HG03439 (cell line): ENCODE results near the gene GIPC2.
"Not testable (repeated sequence)": the region's sequence is repeated elsewhere in the genome, so short reads cannot be mapped to it uniquely, and the experiment has no call there.

Experiments used
- ATAC-seq: cut with Tn5 transposase; IDR thresholded peaks from one replicate; pipeline ENCODE4 v1.9.1; 2021; ENCODE audit warnings: mild to moderate bottlenecking, moderate library complexity; ENCODE audit not compliant: unreplicated experiment

The GIPC2 gene

GRCh38 chr1:78036450-78036849 lies 9.3 kb upstream of the GIPC2 start:
- ATAC-seq, result no peak

- ATAC-seq, result no peak
These were observed 7.7 kb upstream of the GIPC2 start for GRCh38 chr1:78038071-78038470.

DNA sequence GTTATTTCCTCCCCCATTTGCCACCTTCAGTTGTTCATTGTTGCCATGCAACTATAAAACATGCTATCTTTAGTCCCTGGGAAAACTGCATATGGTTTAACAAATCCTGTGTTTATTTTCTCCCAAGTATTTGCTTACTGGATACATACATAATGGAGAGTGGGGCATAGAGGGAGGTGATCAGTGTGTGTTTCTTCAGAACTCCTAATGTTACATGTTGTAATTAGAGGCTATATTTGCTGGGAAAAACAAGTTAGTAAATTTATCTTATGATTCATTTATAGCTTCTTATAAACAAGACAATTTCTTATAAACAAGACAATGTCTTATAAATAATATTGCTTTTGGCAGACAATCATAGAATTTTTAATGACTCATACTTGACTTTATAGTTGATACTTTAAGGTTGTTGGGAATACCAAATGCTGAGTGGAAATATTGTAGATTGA lies 7.3 kb upstream of the GIPC2 start:
- ATAC-seq, result no peak

GRCh38 chr1:78040484-78041089 lies 5.2 kb upstream of the GIPC2 start:
- ATAC-seq, result no peak

DNA sequence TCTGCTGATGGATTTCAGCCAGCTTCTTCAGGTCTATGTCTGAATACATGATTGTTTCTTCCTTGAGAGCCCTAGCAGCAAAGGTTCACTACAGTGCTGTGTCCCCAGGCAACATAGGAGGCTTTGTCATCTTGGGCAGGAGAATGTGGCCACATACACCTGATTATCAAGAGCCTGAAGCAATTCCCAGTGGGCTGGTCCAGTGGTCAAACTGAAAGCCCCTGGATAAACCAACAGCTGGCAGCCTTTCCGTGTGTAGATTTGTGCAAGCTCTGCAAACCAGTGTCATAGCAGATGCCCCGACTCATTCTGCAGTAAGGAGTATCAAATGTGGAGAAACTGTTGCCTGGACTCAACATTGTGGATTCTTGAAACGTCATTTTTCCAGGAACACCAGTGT lies 2.3 kb upstream of the GIPC2 start:
- no peak for ATAC-seq

DNA sequence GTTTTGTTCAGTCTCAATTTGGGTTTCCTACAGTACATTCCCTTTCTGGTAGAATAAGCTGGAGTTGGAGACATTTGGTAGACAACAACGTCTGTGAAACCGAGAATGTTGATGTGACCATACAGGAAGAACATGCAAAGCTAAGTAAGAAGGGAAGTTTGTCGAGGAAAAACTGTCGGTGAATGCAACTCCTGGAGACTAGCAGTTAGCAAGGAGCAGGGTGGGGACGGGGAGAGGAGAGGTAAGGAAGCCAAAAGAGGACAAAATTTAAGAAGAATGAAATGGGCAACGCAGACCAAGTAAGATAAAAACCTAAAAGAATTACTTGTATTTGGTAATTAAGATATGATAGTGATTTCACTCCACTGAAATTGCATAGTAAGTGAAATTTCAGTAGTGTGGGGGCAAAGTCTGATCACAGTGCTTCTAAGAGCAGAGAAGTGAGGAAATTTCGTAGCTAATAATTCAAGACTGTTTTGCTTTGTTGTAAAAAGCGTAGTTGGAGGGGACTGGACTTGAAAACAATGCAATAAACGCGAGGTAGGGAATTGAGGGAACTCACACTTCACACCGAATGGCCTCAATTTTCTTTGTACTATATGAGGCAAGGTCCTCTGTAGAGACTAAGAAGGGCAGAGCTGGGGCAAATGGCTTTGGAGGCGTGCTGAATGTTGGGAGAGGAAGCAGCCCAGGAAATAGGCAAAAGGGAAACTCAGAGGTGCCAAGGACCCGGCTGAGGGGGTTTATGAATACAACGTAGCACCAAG lies 787 bp upstream of the GIPC2 start:
- ATAC-seq, result no peak

DNA sequence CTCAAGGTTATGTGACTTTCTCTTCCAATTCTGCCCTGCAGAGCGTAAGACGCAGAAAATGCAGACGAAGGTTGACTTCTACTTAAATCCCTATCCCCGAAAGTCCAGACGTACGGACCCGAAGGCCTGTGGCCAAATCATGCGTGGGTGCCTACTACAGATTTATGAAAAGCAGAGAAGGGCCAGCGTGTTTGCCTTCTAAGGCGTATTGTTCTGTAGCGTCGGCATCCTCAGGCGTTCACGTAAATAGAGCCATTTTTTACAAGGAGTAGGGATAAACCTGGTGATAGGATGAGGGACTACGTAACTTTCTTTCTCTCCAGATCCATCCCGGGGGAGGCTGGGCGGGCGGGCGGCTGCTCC lies 222 bp upstream of the GIPC2 start:
- ATAC-seq, result no peak

DNA sequence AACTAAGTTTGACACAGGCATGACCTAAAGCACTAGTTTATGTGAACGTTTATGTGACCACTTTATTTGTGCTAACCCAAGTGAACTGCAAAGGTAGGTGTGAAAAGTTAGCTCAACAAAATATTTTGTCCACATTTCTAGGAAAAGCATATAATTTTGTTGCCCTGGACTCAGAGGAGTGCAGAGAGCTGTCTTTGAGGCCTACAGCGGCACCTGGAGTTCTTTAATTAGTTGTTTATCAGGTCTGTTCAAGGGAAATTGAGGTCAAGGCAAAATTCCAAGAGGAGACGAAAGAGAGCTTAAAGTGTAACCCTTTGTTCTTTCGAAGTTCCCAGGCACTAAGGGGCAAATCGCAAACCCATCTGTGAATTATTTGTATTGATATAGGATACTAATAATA lies 1.3 kb downstream of the GIPC2 start:
- no peak for ATAC-seq

DNA sequence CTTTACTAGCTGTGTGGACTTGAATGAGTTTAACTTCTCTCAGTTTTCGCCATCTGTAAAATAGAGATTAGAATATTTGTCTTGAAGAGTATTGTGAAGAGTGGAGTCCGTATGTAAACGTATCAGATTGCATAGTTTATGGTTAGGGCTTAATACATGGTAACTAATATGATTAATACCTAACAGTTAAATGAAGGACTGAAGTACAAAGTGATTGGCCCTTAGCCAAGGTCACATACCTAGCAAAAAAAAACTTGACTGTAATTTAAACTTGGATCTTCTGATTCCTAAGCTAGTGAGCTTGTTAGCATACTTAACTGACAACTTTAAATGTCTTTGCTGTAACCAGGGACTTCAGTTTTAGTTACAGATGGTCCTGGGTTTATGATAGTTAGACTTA lies 1.9 kb downstream of the GIPC2 start:
- no peak for ATAC-seq

- ATAC-seq, result no peak
These were observed 2.7 kb downstream of the GIPC2 start for GRCh38 chr1:78048446-78048845.

GRCh38 chr1:78049396-78049795 lies 3.6 kb downstream of the GIPC2 start:
- ATAC-seq, result no peak

DNA sequence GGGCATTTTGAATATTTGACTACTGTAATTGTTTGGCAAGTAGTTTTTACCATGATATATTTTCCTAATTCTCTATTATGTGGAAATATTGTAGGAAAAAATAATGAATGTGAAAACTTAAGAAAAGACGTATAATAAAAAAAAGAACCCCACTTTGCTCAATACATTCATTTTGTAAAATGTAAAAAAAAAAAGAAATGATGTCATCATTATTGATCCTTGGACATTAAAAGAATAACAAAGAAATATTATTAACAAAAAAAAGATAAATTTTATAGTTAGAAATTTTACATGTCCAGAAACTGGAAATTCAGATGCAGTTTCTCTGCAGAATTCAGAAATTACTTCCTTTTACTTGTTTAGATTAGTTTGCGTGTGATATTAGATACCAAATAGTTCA lies 5.2 kb downstream of the GIPC2 start:
- no peak for ATAC-seq

GRCh38 chr1:78052685-78053405 lies 7.1 kb downstream of the GIPC2 start:
- no peak for ATAC-seq

- no peak for ATAC-seq
These were observed 7.7 kb downstream of the GIPC2 start for GRCh38 chr1:78053498-78053897.

DNA sequence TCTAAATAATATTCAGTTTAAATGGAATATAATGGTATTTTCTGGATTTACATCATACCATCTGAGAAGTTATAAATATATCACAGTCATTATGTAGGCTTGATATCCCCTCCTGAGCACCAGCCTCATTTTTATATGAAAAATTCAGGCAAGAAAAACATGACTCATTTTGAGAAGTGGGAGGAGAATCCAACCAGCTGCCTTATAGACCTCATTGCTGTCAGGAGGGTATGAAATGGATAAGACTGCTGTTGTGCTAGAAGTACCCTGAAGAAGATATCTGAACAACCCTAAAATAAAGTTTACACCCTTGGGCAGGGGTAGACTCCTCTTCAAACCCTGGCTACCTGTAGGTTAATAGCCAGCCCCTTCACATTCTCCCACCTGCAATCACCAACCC lies 8.8 kb downstream of the GIPC2 start:
- no peak for ATAC-seq

- ATAC-seq, result no peak
These were observed 9.2 kb downstream of the GIPC2 start for GRCh38 chr1:78054972-78055371.

DNA sequence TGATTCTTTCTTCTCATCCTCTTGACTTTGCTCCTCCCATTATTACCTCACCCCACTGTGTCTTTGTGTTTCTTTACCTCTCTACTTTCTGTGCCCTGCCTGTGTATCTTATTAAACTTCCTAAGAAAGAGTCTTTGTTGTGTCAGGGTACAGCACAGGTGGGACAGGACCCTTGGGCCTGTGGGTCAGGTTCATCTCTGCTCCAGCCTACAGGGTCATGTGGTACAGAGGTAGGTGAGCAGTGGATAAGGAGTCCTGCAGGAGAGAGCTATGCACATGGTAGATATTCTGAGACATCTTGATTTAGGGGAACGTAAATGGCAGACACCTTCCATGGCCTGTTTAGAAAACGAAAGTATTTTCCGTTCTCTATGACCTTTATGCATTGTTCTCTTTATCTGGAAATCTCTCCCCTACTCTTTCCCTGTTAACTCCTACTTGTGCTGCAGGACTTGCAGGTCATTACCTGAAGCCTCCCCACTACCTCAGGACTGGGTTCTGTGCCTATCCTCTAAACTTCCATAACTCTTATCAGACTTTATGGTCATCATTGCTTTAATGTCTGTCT lies 9.9 kb downstream of the GIPC2 start:
- ATAC-seq, result no peak

DNA sequence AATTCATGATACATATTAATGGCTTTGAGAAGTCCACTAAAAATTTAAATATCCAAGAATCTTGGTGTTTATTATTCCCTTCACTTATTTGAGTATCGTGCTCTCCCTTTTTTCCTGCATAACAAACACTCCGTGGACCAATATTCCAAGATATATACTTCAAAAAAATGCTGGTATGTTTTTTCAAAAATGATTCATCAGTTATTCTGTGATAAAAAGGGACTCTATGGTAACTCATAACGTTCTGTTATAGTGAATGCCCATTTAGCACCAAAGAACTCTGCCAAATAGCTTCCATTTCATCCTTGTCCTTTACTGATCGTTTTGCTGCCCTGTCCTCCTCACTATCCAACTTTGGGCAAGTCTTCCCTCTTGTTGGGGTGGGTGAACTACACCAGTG lies 12.9 kb downstream of the GIPC2 start:
- no peak for ATAC-seq

GRCh38 chr1:78060857-78061563 lies 15.2 kb downstream of the GIPC2 start:
- peak; percentile 74 for ATAC-seq

GRCh38 chr1:78061825-78062523 lies 16.2 kb downstream of the GIPC2 start:
- ATAC-seq, result no peak

- ATAC-seq, result not testable (repeated sequence)
These were observed 19.1 kb downstream of the GIPC2 start for GRCh38 chr1:78064886-78065285.
